Measurements from ENCODE around the gene MRFAP1L1.
"Not testable (repeated sequence)": the region's sequence is repeated elsewhere in the genome, so short reads cannot be mapped to it uniquely, and the experiment has no call there.

The MRFAP1L1 gene

DNA sequence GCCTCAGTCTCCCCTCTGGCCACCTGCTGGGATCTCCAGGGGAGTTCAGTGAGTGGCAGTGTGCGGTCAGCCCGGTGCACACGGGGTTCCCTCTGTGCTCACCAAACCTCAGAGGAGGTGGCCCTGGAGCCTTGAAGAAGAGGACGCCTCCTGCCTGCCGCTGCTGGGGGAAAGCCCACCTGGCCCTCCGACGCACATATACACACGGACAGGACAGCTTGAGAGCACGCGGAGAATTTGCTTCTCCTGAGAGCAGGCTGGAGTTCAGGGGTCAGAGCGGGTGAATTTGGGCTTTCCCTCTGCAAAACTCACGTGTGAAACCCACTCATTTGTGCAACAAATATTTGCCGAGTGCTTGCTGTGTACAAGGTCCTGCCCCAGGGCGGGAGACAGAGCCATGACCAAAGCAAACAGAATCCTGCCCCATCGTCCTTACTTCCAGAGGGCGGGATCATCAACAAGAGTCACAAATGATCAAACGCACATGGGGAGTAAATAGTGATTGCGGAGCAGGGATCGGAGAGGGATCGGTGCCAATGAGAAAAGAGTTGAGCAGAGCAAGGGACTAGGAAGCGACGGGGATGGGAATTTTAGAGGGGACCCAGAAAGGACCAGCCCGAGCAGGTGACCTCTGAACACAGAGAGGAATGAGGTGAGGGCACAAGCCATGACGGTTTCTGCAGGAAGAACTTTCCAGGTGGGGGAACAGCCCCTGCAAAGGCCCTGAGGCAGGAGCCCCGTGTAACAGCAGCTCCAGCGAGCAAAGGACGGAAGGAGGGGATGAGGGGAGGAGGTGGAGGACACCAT, 23.9 kb upstream of the MRFAP1L1 start:
- no peak for DNase-seq

DNA sequence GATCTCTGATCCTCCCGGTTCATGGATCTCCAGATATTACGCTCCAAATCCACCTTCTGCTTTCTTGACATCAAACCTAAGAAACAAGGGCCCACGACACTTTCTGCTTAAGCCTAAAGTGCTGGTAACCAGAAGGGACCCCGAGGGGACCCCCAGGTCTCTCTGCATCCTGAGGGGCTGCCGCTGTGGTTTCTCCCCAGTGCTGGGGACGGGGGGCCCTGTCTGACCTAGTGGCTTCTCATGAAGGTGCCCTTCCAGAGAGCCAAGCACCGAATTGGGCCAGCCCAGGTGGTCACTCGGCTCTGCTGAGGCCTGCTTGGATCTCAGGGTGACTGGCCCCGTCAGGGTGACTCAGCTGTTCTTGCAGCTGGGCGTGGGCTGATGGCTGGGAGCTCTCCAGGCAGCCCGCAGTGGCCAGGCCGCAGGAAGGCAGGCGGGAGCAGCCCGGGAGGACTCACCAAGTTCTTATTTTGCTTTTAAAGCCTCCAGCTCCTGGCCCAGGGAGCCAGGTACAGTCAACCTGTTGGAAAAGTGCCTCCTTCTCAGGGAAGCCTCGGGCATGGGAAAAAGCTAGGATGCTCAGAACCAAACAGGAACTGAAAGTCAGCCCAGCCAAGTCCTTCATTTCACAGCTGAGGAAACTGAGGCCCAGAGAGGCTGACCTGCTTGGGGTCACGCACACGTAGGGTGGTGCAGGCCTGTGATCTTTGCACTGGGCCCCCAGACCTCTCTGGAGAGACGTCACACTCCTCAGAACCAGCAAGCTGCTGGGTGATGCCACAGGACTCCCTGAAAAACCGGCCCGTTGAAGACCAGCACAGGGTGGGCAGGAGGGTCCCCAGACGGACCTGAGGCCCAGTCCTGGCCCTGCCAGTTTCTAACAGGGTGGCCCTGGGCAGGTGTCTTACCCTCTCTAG, 23.0 kb upstream of the MRFAP1L1 start:
- peak; percentile 26 for DNase-seq

- no peak for DNase-seq
Observed at GRCh38 chr4:6731780-6732179, 22.1 kb upstream of the MRFAP1L1 start.

DNA sequence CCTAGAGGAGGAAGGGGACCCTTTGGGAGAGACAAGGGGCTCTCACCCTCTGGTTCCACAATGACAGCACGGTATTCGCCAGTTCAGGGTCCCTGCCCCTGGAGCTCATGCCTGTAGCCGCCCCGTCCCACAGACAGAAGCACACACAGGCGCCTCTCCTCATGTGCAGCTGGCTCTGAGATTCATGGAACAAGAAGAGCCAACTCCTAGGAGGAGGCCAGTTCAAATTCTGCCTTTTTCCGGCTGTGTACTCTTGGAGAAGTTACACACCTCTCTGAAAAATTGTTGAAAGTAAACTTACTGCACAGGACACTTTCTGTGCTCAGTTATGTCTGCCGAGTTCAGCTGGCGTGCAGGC, 21.6 kb upstream of the MRFAP1L1 start:
- no peak for DNase-seq

- no peak for DNase-seq
Observed at GRCh38 chr4:6730603-6731317, 21.1 kb upstream of the MRFAP1L1 start.

DNA sequence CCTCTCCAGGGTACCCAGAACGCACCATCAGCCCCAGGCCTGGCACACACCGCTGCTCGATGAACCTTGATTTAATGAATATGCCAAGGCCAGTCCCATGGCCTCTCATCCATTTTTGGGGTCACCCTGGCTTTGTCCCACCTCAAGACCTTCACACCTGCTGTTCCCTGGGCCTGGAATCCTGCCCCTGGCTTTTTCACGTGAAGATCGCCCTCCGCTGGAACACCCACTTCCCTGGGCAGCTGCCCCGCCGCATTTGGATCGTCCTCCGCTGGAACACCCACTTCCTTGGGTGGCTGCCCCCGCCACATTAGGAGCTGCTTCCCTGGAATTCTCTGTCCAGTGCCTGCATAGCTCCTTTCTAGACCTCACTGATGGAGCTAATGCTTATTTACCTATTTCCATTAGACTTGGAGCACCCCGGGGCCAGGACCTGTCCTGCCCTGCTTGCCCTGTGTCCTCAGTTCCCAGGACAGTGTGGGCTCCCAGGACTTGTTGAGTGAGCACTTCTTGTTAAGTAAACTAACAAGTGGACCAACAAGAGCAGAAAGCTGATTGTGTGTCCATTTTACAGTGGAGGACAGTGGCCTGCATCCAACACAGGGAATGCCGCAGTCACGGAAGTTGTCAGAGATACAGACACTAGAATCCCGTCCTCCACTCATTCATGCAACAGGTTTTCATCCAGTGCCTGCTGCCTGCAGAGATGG, 18.8 kb upstream of the MRFAP1L1 start:
- no peak for DNase-seq

DNA sequence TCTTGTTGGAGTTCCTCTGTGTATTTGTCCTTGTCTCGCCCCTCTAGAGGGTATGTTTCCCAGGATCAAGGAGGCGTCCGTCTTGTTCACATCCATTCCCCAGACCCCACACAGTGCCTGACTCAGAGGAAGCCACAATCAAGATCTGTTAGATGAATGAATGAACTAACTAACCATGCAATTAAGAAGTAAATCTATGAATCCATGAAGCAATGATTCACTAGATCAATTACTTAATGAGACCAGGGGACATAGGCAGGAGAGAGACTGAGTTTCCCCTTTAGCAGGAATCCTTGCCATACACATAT, 18.2 kb upstream of the MRFAP1L1 start:
- DNase-seq, result no peak

DNA sequence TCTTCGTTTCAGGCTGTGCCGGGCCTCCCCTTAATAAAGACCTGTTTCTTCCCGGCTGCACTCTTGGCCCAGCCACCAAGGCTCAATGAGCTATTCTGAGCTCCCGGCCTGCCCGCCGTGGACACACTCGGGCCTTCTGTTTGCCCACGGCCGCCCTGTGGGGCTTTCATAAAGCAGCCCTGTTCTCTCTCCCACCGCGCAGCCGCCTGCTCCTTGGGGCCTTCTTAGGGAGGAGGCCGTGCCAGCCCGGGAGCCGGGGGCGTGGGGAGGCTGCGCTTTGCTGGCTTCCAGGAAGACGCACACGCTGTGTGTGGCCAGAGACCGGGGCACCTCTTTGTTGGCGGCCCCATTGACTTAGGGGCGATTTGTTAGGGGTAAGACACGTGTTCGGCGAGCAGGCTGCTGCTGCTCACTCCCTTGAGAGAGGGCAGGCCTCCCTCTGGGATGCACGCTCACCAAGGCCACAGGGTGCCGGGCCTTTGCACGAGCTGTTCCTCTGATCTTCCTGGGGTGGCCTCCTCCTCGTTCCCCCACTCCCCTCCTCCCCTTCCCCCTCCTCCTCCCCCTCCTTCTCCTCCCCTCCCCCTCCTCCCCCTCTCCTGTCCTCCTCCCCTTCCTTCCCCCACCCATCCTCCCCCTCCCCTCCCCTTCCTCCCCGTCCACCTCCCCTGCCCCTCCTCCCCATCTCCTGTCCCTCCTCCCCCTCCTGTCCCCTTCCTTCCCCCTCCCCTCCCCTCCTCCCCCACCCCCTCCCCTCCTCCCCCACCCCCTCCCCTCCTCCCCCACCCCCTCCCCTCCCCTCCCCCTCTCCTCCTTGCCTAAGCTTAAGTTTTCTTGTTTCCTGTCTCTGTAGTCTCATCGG, 17.6 kb upstream of the MRFAP1L1 start:
- DNase-seq, result no peak

DNA sequence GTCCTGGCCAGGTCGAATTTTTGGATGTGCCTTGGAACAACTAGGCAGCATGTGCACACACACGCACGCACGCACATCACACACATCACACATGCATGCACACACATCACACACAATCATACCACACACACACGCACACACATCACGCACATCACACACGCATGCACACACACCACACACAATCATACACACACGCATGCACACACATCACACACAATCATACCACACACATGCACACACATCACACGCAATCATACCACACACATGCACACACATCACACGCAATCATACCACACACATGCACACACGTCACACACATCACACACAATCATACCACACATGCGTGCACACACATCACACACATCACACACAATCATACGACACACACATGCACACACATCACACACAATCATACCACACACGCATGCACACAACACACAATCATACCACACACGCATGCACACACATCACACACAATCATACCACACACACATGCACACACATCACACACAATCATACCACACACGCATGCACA, 15.8 kb upstream of the MRFAP1L1 start:
- DNase-seq, result not testable (repeated sequence)

GRCh38 chr4:6724421-6725111, 14.9 kb upstream of the MRFAP1L1 start:
- DNase-seq, result no peak

DNA sequence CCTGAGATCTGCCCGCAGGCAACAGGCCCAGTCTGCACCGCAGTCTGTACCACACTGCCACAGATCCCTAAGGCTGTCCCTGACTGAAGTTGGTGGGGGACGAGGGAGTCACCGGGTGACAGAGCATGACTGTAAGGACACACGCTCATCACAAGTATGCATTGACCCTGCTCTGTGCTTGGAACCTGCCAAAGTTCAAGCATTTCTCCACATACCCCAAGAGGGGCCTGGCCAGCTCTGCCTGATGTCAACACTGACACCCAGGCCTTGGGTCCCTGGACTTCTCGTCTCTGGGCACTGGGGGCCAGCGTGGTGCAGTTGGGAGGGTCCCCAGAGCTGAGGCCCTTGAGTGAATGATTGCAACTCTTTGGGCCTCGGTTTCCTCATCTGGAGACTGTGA, 14.2 kb upstream of the MRFAP1L1 start:
- DNase-seq, result no peak

- no peak for DNase-seq
Observed at GRCh38 chr4:6722891-6723290, 13.2 kb upstream of the MRFAP1L1 start.

- DNase-seq, result no peak
Observed at GRCh38 chr4:6721121-6721520, 11.5 kb upstream of the MRFAP1L1 start.

GRCh38 chr4:6720202-6720699, 10.6 kb upstream of the MRFAP1L1 start:
- peak; percentile 62 for DNase-seq

- no peak for DNase-seq
Observed at GRCh38 chr4:6719611-6720179, 10.0 kb upstream of the MRFAP1L1 start.

DNA sequence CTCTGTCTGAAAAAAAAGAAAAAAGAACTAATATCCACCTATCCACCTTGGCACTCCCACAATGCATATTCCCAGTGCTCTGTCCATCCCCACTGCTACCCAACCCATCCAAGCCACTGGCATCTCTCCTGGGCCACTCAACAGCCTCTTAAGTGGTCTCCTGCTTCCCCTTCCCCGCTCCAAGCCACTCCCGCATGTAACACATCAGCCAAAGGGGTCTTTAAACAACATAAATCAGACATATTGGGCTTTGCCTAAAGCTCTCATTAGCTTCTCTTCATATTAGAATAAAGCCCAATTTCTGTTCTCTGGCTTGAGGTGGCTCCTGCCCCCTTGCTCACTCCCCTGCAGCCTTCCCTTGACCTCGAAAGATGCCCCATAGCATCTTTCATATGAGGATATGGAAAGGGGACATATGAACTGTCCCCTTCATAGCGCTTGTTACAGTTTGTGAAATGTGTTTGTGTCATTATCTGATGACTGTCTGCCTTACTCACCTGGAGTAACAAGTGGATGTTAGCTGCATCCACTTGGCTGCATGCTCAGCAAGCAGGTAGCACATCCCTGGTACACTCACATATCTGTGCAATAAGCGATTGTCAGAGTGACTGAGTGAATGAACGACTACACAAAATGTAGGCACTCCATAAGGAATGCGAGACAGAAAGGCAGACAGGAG, 9.4 kb upstream of the MRFAP1L1 start:
- DNase-seq, result no peak

DNA sequence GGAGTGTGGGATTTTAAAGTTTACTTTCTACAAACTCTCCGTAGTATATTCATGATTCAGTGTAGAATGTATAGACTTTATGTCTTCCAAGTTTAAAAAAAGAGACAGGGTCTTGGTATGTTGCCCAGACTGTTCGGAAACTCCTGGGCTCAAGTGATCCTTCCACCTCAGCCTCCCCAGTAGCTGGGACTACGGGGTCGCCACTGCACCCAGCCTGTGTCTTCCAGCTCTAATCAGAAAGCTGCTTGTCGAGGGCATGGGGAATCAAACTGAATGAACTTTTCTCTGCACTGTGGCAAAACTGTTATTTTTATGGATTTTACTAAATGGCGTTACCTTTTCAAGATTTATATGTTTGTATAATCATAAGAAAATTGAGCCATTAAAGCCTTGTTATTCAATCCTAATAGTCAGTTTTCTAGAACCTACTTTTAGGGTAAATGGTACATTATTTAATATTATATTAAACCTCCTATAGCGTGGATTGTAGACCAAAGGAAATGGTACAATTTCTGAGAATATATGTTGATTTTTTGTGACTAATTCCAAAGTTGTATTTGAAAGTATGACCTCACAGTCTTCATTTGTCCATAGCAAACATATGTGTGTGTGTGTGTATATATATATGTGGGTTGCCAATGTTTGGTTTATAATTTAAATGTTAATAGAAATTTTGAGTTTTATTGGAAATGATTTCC, 7.4 kb upstream of the MRFAP1L1 start:
- no peak for DNase-seq

- peak; percentile 91 for DNase-seq
Observed at GRCh38 chr4:6716018-6716911, 6.6 kb upstream of the MRFAP1L1 start, which contains the start of gene BLOC1S4. BLOC1S4 (plus strand) TSS chr4:6716174; CDS start chr4:6716210, 36 bp downstream.

Measured in RPMI8226 (cell line).